ENCODE measurements around the gene ZNF664.

The ZNF664 gene

GRCh38 chr12:123960856-123961255 lies 12.2 kb upstream of the ZNF664 start:
- DNase-seq, result no peak

- no peak for DNase-seq
These were observed 11.2 kb upstream of the ZNF664 start for GRCh38 chr12:123961585-123962345.

- DNase-seq, result no peak
These were observed 10.5 kb upstream of the ZNF664 start for GRCh38 chr12:123962513-123962912.

DNA sequence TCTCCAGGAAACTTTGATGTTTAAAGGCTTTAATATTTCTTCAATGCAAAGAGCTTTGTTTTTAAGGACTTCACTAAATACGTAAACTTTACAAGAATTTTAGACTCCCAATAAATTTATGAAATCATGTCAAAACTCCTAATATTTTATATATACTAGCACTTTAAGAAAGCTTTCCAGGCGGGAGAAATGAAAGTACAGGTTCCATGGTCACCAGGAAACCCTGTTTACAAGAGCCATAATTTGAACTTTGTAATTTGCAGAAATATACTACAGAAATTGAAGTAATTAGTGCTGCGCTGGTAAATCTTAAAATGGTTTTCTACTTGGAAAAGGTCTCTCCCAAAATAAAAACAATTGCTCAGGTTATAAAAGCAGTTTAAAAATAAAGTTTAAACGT lies 9.2 kb upstream of the ZNF664 start:
- no peak for DNase-seq

DNA sequence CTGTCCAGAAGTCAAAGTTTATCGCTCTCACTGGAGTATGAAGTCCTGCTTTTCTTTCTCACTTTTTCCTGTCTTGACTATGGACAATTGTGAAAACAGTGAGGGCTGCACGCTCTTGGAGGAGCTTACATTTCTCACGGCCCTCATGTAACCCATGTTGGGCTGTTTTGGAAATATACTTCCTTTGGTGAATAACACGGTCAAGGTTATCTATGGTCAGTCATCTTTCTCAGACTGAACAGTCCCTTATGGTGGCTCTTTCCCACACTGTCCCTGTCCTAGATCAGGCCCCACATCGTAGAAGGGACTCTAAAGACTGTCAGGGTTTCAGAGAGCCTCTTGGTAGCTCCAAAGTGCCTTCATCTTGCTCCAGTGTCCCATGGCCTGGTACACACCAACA lies 7.6 kb upstream of the ZNF664 start:
- DNase-seq, result no peak

- DNase-seq, result no peak
These were observed 6.4 kb upstream of the ZNF664 start for GRCh38 chr12:123966596-123966995.

- DNase-seq, result no peak
These were observed 5.9 kb upstream of the ZNF664 start for GRCh38 chr12:123967121-123967586.

DNA sequence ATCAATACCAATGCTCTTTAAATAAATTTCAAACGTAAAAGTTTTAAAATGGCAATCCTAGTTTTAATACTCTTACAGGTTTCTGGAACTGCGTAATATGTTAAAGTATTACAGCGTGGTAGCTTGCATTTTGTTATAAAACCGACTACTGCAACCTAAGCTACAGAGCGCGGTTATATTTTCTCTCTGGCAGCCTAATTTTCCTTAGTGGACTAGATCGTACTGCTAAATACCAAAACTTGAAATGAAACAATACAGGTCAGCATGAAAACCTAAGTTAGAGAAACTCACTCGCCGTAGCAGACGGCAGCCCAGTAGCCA lies 1.6 kb upstream of the ZNF664 start:
- no peak for DNase-seq

GRCh38 chr12:123971770-123972456 lies 1.1 kb upstream of the ZNF664 start:
- peak; percentile 14 for DNase-seq

- no peak for DNase-seq
These were observed 732 bp downstream of the ZNF664 start for GRCh38 chr12:123973552-123974341.

GRCh38 chr12:123976227-123976826 lies 3.3 kb downstream of the ZNF664 start:
- no peak for DNase-seq

DNA sequence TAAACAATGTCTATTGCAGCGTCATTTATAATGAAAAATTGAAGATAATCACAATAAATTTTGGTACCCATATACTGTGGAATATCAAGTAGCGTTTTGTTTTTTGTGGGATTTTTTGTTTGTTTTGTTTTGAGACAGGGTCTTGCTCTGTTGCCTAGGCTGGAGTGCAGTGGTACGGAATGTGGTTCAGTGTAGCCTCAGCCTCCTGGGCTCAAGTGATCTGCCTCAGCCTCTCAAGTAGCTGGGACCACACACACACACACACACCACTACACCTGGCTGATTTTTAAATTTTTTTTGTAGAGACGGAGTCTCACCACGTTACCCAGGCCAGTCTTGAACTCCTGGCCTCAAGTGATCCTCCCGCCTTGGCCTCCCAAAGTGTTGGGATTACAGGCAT lies 6.6 kb downstream of the ZNF664 start:
- no peak for DNase-seq

DNA sequence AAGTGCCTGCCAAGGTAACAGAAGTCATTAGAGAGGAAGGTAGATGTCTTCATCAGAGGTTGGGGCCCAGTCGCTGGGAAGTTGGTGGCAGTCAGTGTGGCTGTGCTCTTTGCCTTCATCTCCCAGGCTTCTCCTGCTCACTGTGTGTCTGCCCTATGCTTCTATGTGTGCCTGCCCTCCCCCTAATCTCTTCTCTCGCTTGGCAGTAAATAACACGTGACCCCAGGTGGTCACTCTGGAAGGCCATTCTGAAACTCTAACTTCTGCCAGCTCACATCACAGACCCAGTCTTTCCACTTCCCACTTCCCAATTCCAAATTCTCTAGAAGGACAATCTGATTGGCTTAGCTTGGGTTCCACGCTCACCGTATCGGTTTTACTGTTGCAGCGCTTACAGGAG lies 9.3 kb downstream of the ZNF664 start:
- DNase-seq, result no peak

DNA sequence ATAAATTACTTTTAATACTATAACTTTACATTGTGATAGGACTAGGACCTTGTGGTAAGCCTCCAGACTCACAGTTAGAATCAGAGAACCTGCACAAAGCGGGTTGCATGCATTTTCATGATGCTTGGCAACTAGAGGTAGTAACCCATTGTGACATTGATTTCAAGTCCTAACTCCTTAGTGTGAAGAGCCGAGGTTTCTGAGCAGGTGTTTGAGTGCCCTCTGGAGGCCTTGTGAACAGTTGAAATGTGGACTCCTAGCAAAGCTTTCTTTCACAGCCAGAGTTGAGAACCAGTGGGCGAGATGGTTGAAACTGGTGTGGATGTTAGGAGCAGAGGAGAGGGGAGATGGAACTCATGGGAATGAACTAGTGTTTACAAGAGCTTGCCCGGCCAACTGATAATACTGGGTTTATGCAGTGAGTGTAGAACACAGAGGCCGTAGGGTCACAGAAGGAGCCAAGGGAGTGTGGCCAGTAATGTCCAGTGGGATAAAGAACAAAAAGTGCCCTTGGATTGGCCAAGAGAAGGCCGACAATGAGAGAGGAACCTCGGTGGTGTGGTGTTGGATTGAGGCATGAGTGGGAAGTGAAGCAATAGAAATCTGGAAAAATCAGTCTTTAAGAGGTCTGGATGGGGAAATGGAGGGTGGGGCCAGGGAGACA lies 10.9 kb downstream of the ZNF664 start:
- DNase-seq, result peak; percentile 51

DNA sequence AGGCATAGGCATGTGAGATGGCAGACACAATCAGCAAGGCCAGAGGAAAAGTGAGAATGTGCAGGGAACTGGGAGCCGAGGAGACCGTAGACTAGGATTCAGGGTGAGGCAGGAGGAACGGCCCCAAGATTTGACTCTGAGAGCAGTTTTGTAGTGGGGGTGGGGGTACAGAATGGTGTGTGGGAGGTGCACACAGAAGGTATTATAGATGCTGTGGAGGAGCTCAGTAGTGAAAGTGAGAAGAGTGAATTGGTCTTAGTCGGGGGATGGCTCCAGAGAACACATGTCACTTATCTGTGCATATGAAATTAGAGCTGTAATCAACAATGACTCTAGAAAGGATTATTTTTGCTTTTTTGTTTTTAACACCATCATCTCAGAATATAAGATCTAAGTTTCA lies 11.9 kb downstream of the ZNF664 start:
- DNase-seq, result no peak

GRCh38 chr12:123986374-123986965 lies 13.5 kb downstream of the ZNF664 start:
- no peak for DNase-seq

DNA sequence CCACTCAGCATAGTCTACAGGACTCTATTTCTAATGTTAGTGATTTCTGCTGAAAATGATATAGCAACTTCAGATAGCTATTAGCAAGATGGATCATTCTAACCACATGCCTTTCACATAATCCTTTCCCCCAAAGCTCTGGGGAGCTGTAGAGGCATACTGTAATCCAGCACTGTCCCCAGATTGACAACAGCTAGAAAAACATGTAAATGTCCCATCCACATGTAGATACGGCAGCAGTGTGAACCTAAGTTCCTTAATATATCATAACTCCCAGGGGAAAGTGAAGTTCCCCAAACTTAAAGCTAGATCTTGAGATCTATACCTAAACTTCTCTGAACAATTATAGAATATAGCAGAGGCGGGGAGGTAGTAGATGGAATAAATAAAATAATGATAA lies 14.0 kb downstream of the ZNF664 start:
- no peak for DNase-seq

- DNase-seq, result no peak
These were observed 16.2 kb downstream of the ZNF664 start for GRCh38 chr12:123989168-123989567.

DNA sequence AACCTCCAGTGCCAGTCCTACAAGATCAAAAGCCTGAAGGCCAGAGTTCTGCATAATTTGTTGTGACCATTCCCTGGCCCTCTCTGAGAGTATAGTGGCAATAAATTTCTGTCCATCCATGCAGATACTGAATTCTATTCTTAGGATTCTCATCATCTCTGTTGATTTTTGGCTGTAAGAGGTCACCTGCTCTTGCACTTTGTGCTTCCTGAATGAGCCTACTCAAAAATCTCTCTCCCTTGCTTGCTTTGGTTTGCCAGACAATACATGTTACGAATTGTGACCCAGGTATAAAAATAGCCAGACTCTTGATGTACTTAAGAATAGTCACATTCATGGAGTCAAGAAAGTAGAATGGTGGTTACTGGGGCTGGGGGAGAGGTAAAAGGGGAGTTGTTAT lies 16.7 kb downstream of the ZNF664 start:
- DNase-seq, result no peak

DNA sequence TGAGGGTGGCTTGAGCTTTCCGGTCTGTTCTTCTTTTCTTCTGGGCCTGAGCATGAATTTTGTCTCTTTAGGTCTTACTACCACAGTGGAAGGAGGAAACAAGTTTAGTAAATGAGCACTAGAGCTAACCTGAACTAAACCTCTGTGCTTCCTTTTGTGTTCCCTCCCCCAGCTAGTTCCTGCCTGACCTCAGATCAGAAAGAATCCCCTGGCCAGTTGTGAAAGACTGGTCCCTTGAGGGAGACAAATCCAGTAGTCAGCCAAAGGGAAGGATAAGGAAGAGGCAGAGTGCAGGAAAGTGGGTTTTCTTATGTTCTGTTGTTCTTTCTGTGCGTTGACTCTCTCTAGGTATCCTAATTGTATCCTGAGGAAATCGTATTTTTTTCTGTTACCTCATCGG lies 17.5 kb downstream of the ZNF664 start:
- no peak for DNase-seq

GRCh38 chr12:123991372-123991951 lies 18.4 kb downstream of the ZNF664 start:
- DNase-seq, result no peak
